ENCODE results near the gene PLAAT2.
"Not testable (repeated sequence)": the region's sequence is repeated elsewhere in the genome, so short reads cannot be mapped to it uniquely, and the experiment has no call there.

Gene PLAAT2

GRCh38 chr11:63578882-63579281, 15.7 kb upstream of the PLAAT2 start:
- not testable (repeated sequence) for DNase-seq (ENCODE audit: low read depth in 2 of 3, low spot score in 2 of 3)

- DNase-seq (ENCODE audit: low read depth in 2 of 3, low spot score in 2 of 3), result no peak
Measured at GRCh38 chr11:63574856-63575602, 11.8 kb upstream of the PLAAT2 start.

GRCh38 chr11:63573881-63574855, 11.0 kb upstream of the PLAAT2 start:
- DNase-seq (ENCODE audit: low read depth in 2 of 3, low spot score in 2 of 3), result no peak

- no peak for DNase-seq (ENCODE audit: low read depth in 2 of 3, low spot score in 2 of 3)
Measured at GRCh38 chr11:63572026-63572688, 9.0 kb upstream of the PLAAT2 start.

GRCh38 chr11:63569570-63569969, 6.4 kb upstream of the PLAAT2 start:
- no peak for DNase-seq (ENCODE audit: low read depth in 2 of 3, low spot score in 2 of 3)

- DNase-seq (ENCODE audit: low read depth in 2 of 3, low spot score in 2 of 3), result peak in 1 of 3 experiments; percentile 29
Measured at GRCh38 chr11:63567044-63567840, 4.1 kb upstream of the PLAAT2 start.

GRCh38 chr11:63564784-63565350, 1.7 kb upstream of the PLAAT2 start:
- DNase-seq (ENCODE audit: low read depth in 2 of 3, low spot score in 2 of 3), result no peak

- DNase-seq (ENCODE audit: low read depth in 2 of 3, low spot score in 2 of 3), result no peak
Measured at GRCh38 chr11:63564056-63564774, 1.0 kb upstream of the PLAAT2 start.

GRCh38 chr11:63560506-63561180, 2.5 kb downstream of the PLAAT2 start:
- DNase-seq (ENCODE audit: low read depth in 2 of 3, low spot score in 2 of 3), result no peak

GRCh38 chr11:63558459-63559157, 4.6 kb downstream of the PLAAT2 start:
- DNase-seq (ENCODE audit: low read depth in 2 of 3, low spot score in 2 of 3), result no peak

- no peak for DNase-seq (ENCODE audit: low read depth in 2 of 3, low spot score in 2 of 3)
Measured at GRCh38 chr11:63557570-63557969, 5.6 kb downstream of the PLAAT2 start.

- no peak for DNase-seq (ENCODE audit: low read depth in 2 of 3, low spot score in 2 of 3)
Measured at GRCh38 chr11:63556404-63557013, 6.7 kb downstream of the PLAAT2 start.

GRCh38 chr11:63554877-63555223, 8.3 kb downstream of the PLAAT2 start:
- DNase-seq (ENCODE audit: low read depth in 2 of 3, low spot score in 2 of 3), result no peak

- DNase-seq (ENCODE audit: low read depth in 2 of 3, low spot score in 2 of 3), result no peak
Measured at GRCh38 chr11:63553759-63554158, 9.4 kb downstream of the PLAAT2 start.

GRCh38 chr11:63552921-63553320, 10.3 kb downstream of the PLAAT2 start:
- DNase-seq (ENCODE audit: low read depth in 2 of 3, low spot score in 2 of 3), result no peak

GRCh38 chr11:63551889-63552266, 11.3 kb downstream of the PLAAT2 start:
- no peak for DNase-seq (ENCODE audit: low read depth in 2 of 3, low spot score in 2 of 3)

GRCh38 chr11:63551091-63551888, 11.9 kb downstream of the PLAAT2 start:
- DNase-seq (ENCODE audit: low read depth in 2 of 3, low spot score in 2 of 3), result no peak
